Stimulated activated CD4-positive, alpha-beta T cell treated with anti-CD3 and anti-CD28 coated beads, Interleukin-1b, Interleukin-23, amount 100 ng/mL, for 4 hours (primary cell): ENCODE data around the gene PPP1R12B.
"Not testable (repeated sequence)": the region's sequence is repeated elsewhere in the genome, so short reads cannot be mapped to it uniquely, and the experiment has no call there.

Experiments
- DNase-seq, 2 donors: peaks; one replicate each; pipeline ENCODE4 v3.0.0-alpha.2; 2020; ENCODE audit warnings: low read depth in 2 of 2

The PPP1R12B gene

GRCh38 chr1:202439308-202439707 lies 90.8 kb downstream of the PPP1R12B start:
- no peak for DNase-seq

GRCh38 chr1:202448140-202448539 lies 99.6 kb downstream of the PPP1R12B start:
- DNase-seq = not testable (repeated sequence)

- DNase-seq = not testable (repeated sequence)
Observed at GRCh38 chr1:202451641-202452040, 103.1 kb downstream of the PPP1R12B start.

DNA sequence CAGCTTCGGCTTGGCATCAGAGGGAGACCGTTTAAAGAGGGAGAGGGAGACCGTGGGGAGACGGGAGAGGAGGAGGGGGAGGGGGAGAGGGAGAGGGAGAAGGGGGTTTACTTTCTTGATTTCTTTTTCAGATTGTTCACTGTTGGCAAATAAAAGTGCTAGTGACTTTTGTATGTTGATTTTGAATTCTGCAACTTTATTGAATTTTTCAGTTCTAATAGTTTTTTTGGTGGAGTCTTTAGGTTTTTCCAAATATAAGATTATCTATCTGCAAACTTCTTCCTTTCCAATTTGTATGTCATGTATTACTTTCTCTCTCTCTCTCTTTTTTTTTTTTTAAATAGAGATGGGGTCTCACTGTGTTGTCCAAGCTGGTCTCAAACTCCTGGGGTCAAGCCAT lies 104.0 kb downstream of the PPP1R12B start:
- DNase-seq = no peak

- not testable (repeated sequence) for DNase-seq
Observed at GRCh38 chr1:202456372-202457169, 108.1 kb downstream of the PPP1R12B start.

DNA sequence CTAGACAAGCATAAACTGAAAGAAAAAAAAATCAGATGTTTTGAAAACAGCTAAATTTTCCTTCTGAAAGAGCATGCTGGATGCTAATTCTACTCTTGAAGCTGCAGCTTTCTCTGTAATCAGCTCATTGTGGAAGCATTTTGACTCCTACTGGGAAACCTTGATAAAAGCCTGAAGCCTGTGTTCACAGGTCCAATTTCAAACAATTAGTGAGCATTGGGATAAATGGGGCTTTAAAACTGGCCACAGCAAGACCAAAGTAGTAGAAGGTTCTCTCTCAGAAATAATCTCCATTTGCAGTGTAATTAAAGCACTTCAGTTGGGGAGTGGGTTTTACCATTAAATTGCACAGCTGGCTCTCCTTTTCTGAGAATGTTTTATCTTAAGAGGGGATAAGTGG lies 110.2 kb downstream of the PPP1R12B start:
- not testable (repeated sequence) for DNase-seq

GRCh38 chr1:202459470-202460142 lies 111.1 kb downstream of the PPP1R12B start:
- not testable (repeated sequence) for DNase-seq

DNA sequence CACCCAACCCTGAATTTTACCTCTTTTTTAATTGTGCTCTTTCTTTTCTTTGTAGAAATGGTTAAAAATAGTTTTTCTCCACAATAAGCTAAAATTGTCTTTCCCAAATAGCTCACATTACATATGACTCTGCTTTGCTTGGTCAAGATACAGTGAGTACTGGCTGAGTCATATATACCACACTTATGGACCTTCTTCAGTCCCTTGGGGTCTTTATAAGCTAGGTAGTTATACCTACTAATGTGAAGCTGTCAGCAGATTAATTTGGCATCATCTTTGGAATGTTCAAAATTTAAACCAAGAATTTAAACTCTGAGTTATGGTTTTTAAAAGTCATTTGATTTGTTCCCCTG lies 111.6 kb downstream of the PPP1R12B start:
- not testable (repeated sequence) for DNase-seq

- DNase-seq = no peak
Observed at GRCh38 chr1:202462342-202463076, 114.0 kb downstream of the PPP1R12B start.

- not testable (repeated sequence) for DNase-seq
Observed at GRCh38 chr1:202464153-202464742, 115.7 kb downstream of the PPP1R12B start.

DNA sequence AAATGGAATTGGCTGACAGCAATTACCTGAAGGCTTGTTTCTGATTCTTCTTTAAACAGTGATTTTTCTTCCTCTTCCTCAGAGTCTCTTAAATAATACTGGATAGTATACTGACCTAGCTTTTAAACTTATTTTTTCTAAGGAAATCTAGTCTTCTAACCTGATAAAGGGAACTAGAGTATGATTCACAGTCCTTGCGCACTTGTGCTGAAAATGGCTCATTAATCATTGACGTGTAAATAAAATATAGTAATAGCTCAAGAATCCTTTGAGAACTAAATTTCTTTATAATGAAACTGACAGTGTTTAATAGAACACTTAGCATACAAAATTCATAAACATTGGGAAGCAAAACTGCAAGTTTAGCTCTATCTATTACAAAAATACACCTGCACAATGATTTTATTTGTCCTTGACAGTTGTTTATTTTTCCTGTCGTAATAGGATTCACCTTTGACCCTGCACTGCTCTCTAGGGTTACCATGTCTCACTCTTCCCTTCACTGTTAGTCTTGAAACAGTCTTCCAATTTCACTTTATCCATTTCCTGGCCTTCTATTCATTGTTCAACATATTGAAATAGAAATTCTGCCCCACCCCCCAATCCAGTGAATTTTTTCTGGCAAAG lies 117.3 kb downstream of the PPP1R12B start:
- DNase-seq = not testable (repeated sequence)

DNA sequence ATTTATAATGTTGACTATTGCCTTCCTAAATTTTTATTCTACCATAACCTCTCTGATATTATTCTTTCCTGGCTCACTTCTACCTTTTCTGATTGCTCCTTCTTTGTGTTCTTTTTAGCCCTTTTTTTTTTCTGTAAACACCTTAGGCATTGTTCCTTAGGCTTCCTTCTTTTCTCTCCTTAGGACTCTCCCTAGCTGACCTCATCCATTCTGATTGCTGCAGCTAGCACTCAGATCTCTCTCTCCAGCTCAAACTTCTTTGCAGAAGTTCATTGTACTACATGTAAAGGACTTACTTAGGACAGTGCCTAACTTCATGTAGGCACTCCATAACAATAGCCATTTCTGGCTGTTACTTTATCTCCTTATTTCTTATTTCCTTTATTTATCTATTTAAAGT lies 117.8 kb downstream of the PPP1R12B start:
- not testable (repeated sequence) for DNase-seq

DNA sequence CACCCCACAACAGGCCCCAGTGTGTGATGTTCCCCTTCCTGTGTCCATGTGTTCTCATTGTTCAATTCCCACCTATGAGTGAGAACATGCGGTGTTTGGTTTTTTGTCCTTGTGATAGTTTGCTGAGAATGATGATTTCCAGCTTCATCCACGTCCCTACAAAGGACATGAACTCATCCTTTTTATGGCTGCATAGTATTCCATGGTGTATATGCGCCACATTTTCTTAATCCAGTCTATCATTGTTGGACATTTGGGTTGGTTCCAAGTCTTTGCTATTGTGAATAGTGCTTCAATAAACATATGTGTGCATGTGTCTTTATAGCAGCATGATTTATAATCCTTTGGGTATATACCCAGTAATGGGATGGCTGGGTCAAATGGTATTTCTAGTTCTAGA lies 118.9 kb downstream of the PPP1R12B start:
- not testable (repeated sequence) for DNase-seq

DNA sequence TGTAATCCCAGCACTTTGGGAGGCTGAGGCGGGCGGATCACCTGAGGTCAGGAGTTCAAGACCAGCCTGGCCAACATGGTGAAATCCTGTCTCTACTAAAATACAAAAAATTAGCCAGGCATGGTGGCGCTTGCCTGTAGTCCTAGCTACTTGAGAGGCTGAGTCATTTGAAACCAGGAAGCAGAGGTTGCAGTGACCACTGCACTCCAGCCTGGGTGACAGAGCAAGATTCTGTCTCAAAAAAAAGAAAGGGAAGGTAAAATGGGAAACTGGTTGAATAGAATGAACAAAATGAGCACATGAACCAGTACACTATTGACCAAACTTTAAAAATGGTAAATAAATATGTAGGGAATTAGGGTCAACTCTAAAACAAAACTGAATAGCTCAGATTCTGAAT lies 120.2 kb downstream of the PPP1R12B start:
- DNase-seq = not testable (repeated sequence)

GRCh38 chr1:202469123-202469522 lies 120.6 kb downstream of the PPP1R12B start:
- DNase-seq = not testable (repeated sequence)

DNA sequence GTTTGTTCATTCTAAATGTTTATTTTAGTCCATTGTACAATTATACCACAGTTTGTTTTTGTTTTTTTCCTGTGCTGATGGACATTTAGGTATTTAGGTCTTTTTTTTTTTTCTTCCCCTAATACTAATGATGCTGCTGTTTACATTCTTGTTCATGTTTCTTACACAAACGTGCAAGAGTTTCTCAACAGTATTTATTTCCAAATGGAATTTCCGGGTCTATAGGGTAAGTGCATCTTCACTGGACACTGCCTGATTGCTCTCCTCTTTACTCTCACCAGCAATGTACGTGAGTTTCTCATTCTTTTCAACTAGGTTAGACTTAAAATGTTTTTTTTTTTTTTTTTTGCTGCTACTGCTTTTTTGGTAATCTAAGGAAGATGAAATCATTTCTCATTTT lies 122.7 kb downstream of the PPP1R12B start:
- no peak for DNase-seq

GRCh38 chr1:202472347-202473124 lies 124.0 kb downstream of the PPP1R12B start:
- not testable (repeated sequence) for DNase-seq

DNA sequence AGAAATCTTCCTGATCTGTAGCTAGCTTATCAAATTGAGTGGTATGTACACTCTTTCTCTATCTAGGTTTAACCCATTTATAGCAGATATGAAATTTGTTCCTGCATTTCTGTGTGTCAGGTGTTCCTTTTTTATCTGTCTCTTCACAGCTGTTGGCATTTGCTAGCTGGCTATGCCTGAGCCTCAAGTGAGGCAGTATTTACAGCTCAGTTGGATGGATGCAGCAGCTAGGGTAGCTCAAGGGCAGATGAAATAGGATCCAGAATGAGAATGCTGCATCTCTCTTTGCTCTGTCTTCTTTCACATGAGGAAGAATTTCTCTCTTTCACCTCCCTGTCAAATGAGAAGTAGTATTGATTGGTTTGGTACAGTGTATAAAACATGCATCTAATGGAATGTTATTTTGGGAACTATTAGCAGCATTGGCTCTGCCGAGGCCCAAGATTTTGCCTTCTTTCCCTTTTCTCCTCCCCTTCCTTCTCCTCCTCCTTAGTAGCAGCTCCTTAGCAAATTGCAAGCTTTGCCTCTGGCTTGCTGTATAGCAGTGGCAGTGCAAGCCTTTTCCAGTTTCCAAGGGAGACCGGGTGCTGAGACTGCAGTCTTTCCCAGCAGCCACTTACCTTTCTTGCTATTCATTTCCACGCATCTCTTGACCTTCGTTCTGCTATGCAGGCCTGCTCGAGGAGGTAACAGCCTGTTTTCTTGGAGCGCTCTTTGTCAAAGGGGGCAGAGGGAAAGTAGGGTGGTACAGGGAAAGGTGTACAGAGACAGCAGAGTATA lies 125.0 kb downstream of the PPP1R12B start:
- not testable (repeated sequence) for DNase-seq

- not testable (repeated sequence) for DNase-seq
Observed at GRCh38 chr1:202479661-202480060, 131.2 kb downstream of the PPP1R12B start.

GRCh38 chr1:202480640-202481039 lies 132.1 kb downstream of the PPP1R12B start:
- not testable (repeated sequence) for DNase-seq
